Fibroblast of mammary gland (primary cell): Measurements from ENCODE around the gene TMEM50B.

Experiments used
- DNase-seq: peaks from one replicate; pipeline ENCODE4 v3.0.0-alpha.2; 2010; ENCODE audit warnings: low read depth
- H3K4me3 ChIP-seq: 2 replicates; pipeline ENCODE4 v1.5.1; 2011; ENCODE audit warnings: low read depth, mild to moderate bottlenecking, low read length, moderate library complexity; ENCODE audit not compliant: control insufficient read depth
- CTCF ChIP-seq: conservative IDR thresholded peaks from 2 replicates; pipeline ENCODE4 v1.5.1; 2011; ENCODE audit warnings: low read depth, low read length, inconsistent platforms; ENCODE audit not compliant: control insufficient read depth, insufficient read depth

The TMEM50B gene

GRCh38 chr21:33492571-33492970, 12.8 kb upstream of the TMEM50B start:
- peak; percentile 72 for DNase-seq
- no peak for TF ChIP-seq CTCF
- H3K4me3 ChIP-seq, result no peak overlapping the region

- peak; percentile 86 for DNase-seq
- no peak for TF ChIP-seq CTCF
- peak within 1 kb of the TSS; percentile 89 for H3K4me3 ChIP-seq
Measured at GRCh38 chr21:33491373-33492102, 11.8 kb upstream of the TMEM50B start, which contains the start of gene DNAJC28. Gene DNAJC28, minus strand, starts transcription at chr21:33491716. Its CDS starts 2,323 bp downstream, at chr21:33489393.

- peak overlapping the region; percentile 89 for H3K4me3 ChIP-seq
- no peak for TF ChIP-seq CTCF
- DNase-seq, result peak; percentile 8
Measured at GRCh38 chr21:33490991-33491372, 11.2 kb upstream of the TMEM50B start.

- no peak overlapping the region for H3K4me3 ChIP-seq
- DNase-seq, result no peak
- TF ChIP-seq CTCF, result no peak
Measured at GRCh38 chr21:33488936-33489335, 9.2 kb upstream of the TMEM50B start.

GRCh38 chr21:33487996-33488395, 8.2 kb upstream of the TMEM50B start:
- no peak for DNase-seq
- H3K4me3 ChIP-seq, result no peak overlapping the region
- no peak for TF ChIP-seq CTCF

GRCh38 chr21:33481314-33481943, 1.7 kb upstream of the TMEM50B start:
- no peak for DNase-seq
- no peak overlapping the region for H3K4me3 ChIP-seq
- TF ChIP-seq CTCF, result no peak
